ENCODE data around the gene GTF2IRD1. TPM values are rescaled to one million over a fixed set of nuclear protein-coding genes. Genes with fewer than 3 reads are reported as not detected.
"Not testable (repeated sequence)": the region's sequence is repeated elsewhere in the genome, so short reads cannot be mapped to it uniquely, and the experiment has no call there.

The GTF2IRD1 gene
- polyA plus RNA-seq, 3 donors = 4.0 to 10.1 (median 9.1) TPM

- WGBS, 3 donors = 87 to 98% (median 91%) methylated on average over 3 to 4 of the region's 4 CpGs
- H3K27ac ChIP-seq (ENCODE audit: low read depth, low read length) = no peak overlapping the region
Measured at GRCh38 chr7:74482197-74482467, 28.4 kb downstream of the GTF2IRD1 start.

- H3K27ac ChIP-seq (ENCODE audit: low read depth, low read length) = no peak overlapping the region
Measured at GRCh38 chr7:74482629-74483401, 29.1 kb downstream of the GTF2IRD1 start.

GRCh38 chr7:74483402-74484336 is 30.0 kb downstream of the GTF2IRD1 start:
- no peak overlapping the region for H3K27ac ChIP-seq (ENCODE audit: low read depth, low read length)
- WGBS, 3 donors = 49 to 76% (median 70%) methylated on average over 11 of the region's 11 CpGs

More at GRCh38 chr7:74482629-74483401, 29.1 kb downstream of the GTF2IRD1 start:
- WGBS, 3 donors = 54 to 89% (median 66%) methylated on average over 16 of the region's 16 CpGs

- H3K27ac ChIP-seq (ENCODE audit: low read depth, low read length) = no peak overlapping the region
- WGBS, 3 donors = 91 to 93% (median 92%) methylated on average over 7 of the region's 7 CpGs
Measured at GRCh38 chr7:74485611-74486010, 31.9 kb downstream of the GTF2IRD1 start.

GRCh38 chr7:74488518-74489030 is 34.9 kb downstream of the GTF2IRD1 start:
- not testable (repeated sequence) for H3K27ac ChIP-seq (ENCODE audit: low read depth, low read length)
- 91 to 99% (median 92%) methylated on average over 8 of the region's 8 CpGs for WGBS, 3 donors

- no peak overlapping the region for H3K27ac ChIP-seq (ENCODE audit: low read depth, low read length)
- 84 to 86% (median 85%) methylated on average over 18 to 19 of the region's 19 CpGs for WGBS, 3 donors
Measured at GRCh38 chr7:74489997-74490945, 36.6 kb downstream of the GTF2IRD1 start.

GRCh38 chr7:74491490-74491889 is 37.8 kb downstream of the GTF2IRD1 start:
- 98 to 99% (median 99%) methylated on average over 2 of the region's 2 CpGs for WGBS, 3 donors
- not testable (repeated sequence) for H3K27ac ChIP-seq (ENCODE audit: low read depth, low read length)

GRCh38 chr7:74493295-74493694 is 39.6 kb downstream of the GTF2IRD1 start:
- H3K27ac ChIP-seq (ENCODE audit: low read depth, low read length) = no peak overlapping the region
- 96 to 99% (median 97%) methylated on average over 6 of the region's 6 CpGs for WGBS, 3 donors

- WGBS, 3 donors = 82 to 86% (median 83%) methylated on average over 14 of the region's 14 CpGs
- H3K27ac ChIP-seq (ENCODE audit: low read depth, low read length) = no peak overlapping the region
Measured at GRCh38 chr7:74494076-74494548, 40.4 kb downstream of the GTF2IRD1 start.

- no peak overlapping the region for H3K27ac ChIP-seq (ENCODE audit: low read depth, low read length)
- WGBS, 3 donors = 80 to 86% (median 82%) methylated on average over 19 of the region's 19 CpGs
Measured at GRCh38 chr7:74495112-74496086, 41.7 kb downstream of the GTF2IRD1 start.

GRCh38 chr7:74496272-74496671 is 42.6 kb downstream of the GTF2IRD1 start:
- H3K27ac ChIP-seq (ENCODE audit: low read depth, low read length) = no peak overlapping the region
- 86 to 97% (median 96%) methylated on average over 6 of the region's 6 CpGs for WGBS, 3 donors

GRCh38 chr7:74496773-74497172 is 43.1 kb downstream of the GTF2IRD1 start:
- H3K27ac ChIP-seq (ENCODE audit: low read depth, low read length) = not testable (repeated sequence)
- 78 to 95% (median 86%) methylated on average over 3 of the region's 3 CpGs for WGBS, 3 donors

- WGBS, 3 donors = 95 to 98% (median 97%) methylated on average over 4 of the region's 4 CpGs
- no peak overlapping the region for H3K27ac ChIP-seq (ENCODE audit: low read depth, low read length)
Measured at GRCh38 chr7:74498354-74498753, 44.6 kb downstream of the GTF2IRD1 start.

GRCh38 chr7:74498996-74499834 is 45.5 kb downstream of the GTF2IRD1 start:
- no peak overlapping the region for H3K27ac ChIP-seq (ENCODE audit: low read depth, low read length)
- 81 to 87% (median 85%) methylated on average over 8 of the region's 8 CpGs for WGBS, 3 donors

- WGBS, 3 donors = 58 to 86% (median 83%) methylated on average over 9 of the region's 9 CpGs
- H3K27ac ChIP-seq (ENCODE audit: low read depth, low read length) = no peak overlapping the region
Measured at GRCh38 chr7:74499835-74500388, 46.2 kb downstream of the GTF2IRD1 start.

GRCh38 chr7:74501298-74501697 is 47.6 kb downstream of the GTF2IRD1 start:
- WGBS, 3 donors = 44 to 74% (median 72%) methylated on average over 10 of the region's 10 CpGs
- H3K27ac ChIP-seq (ENCODE audit: low read depth, low read length) = no peak overlapping the region
